Measurements from ENCODE around the gene PHOX2A.
A peak's percentile ranks its signal among the peaks of the same experiment; 100 is the strongest.

- no peak for TF ChIP-seq CTCF (IDR thresholded peaks at IDR 0.05 in 8 of 11, conservative IDR thresholded peaks at IDR 0.05 in 3 of 11)
- TF ChIP-seq POLR2A (IDR thresholded peaks at IDR 0.05), result no peak
- peak in 2 of 3 donors; percentile 23 to 64 for TF ChIP-seq POLR2AphosphoS5 (IDR thresholded peaks at IDR 0.05)
Measured at GRCh38 chr11:72228229-72228843, 15.6 kb downstream of the PHOX2A start.

Data from spleen (tissue), 7 donors.